Caki2 (cell line): ENCODE measurements around the gene CFAP58. TPM values are rescaled to one million over a fixed set of nuclear protein-coding genes. Genes with fewer than 3 reads are reported as not detected.
A peak's percentile ranks its signal among the peaks of the same experiment; 100 is the strongest.

Experiments
- DNase-seq: peaks from one replicate; pipeline ENCODE4 v3.0.0-alpha.2; 2015; ENCODE audit warnings: low read depth
- in situ Hi-C: cut with HindIII; loops from 2 replicates; pipeline ENCODE4 v1.10.0; 2016; ENCODE audit warnings: low sequenced_read_pairs, low pct_unique_long_range_greater_than_20kb, mixed read lengths
- total RNA-seq: library from RNA; depleted of rRNA; stranded (reverse); fragments of >200 nt; shearing (Covaris generic); gene quantifications from 2 replicates; pipeline ENCODE4 v1.2.3, GENCODE V29; 2014; ENCODE audit warnings: low replicate concordance

Gene CFAP58
- total RNA-seq, 1 experiment from 2014 or later = 0.07 TPM

- peak; percentile 36 for DNase-seq
- in situ Hi-C loops = no loop called here
These were observed 21.2 kb upstream of the CFAP58 start for GRCh38 chr10:104332243-104333031.

GRCh38 chr10:104333032-104333727, 20.5 kb upstream of the CFAP58 start:
- DNase-seq = no peak
- in situ Hi-C loops = no loop called here

GRCh38 chr10:104333728-104334373, 19.8 kb upstream of the CFAP58 start:
- in situ Hi-C loops = no loop called here
- no peak for DNase-seq

GRCh38 chr10:104334561-104334960, 19.1 kb upstream of the CFAP58 start:
- no peak for DNase-seq
- in situ Hi-C loops = no loop called here

- peak; percentile 47 for DNase-seq
- in situ Hi-C loops = no loop called here
These were observed 18.5 kb upstream of the CFAP58 start for GRCh38 chr10:104334965-104335650.

GRCh38 chr10:104336821-104337467, 16.7 kb upstream of the CFAP58 start:
- in situ Hi-C loops = no loop called here
- no peak for DNase-seq

GRCh38 chr10:104337521-104337984, 16.1 kb upstream of the CFAP58 start:
- in situ Hi-C loops = no loop called here
- DNase-seq = no peak

- peak; percentile 84 for DNase-seq
- in situ Hi-C loops = no loop called here
These were observed 15.5 kb upstream of the CFAP58 start, which contains the start of gene ITPRIP for GRCh38 chr10:104337985-104338735. TSS of gene ITPRIP (minus strand) at chr10:104338465. CDS start at chr10:104316051, 22,414 bp downstream.

GRCh38 chr10:104339469-104340110, 14.0 kb upstream of the CFAP58 start:
- in situ Hi-C loops = no loop called here
- DNase-seq = peak; percentile 76

- DNase-seq = no peak
- in situ Hi-C loops = no loop called here
These were observed 13.5 kb upstream of the CFAP58 start for GRCh38 chr10:104340111-104340526.

- in situ Hi-C loops = no loop called here
These were observed 13.0 kb upstream of the CFAP58 start for GRCh38 chr10:104340641-104341040.

GRCh38 chr10:104342941-104343411, 10.7 kb upstream of the CFAP58 start:
- DNase-seq = no peak
- in situ Hi-C loops = no loop called here

More at GRCh38 chr10:104340641-104341040, 13.0 kb upstream of the CFAP58 start:
- no peak for DNase-seq

GRCh38 chr10:104344219-104344618, 9.4 kb upstream of the CFAP58 start:
- in situ Hi-C loops = no loop called here

GRCh38 chr10:104345515-104345914, 8.1 kb upstream of the CFAP58 start:
- in situ Hi-C loops = no loop called here

More at GRCh38 chr10:104344219-104344618, 9.4 kb upstream of the CFAP58 start:
- DNase-seq = no peak

GRCh38 chr10:104345941-104346340, 7.7 kb upstream of the CFAP58 start:
- no peak for DNase-seq
- in situ Hi-C loops = no loop called here

More at GRCh38 chr10:104345515-104345914, 8.1 kb upstream of the CFAP58 start:
- DNase-seq = no peak

- in situ Hi-C loops = no loop called here
- DNase-seq = no peak
These were observed 6.2 kb upstream of the CFAP58 start for GRCh38 chr10:104347295-104348045.
